Activated T-helper 9 cell treated with anti-CD3 and anti-CD28 coated beads, Interleukin-2, amount 50 U/mL, for 16 hours (primary cell): Measurements from ENCODE around the gene ANKRD10.

Source experiments
- DNase-seq: peaks from one replicate; pipeline ENCODE4 v3.0.0-alpha.2; 2020; ENCODE audit warnings: low read depth

ANKRD10 gene

GRCh38 chr13:110885966-110886869 lies 28.7 kb downstream of the ANKRD10 start:
- DNase-seq, result no peak

GRCh38 chr13:110885516-110885915 lies 29.4 kb downstream of the ANKRD10 start:
- DNase-seq, result no peak

DNA sequence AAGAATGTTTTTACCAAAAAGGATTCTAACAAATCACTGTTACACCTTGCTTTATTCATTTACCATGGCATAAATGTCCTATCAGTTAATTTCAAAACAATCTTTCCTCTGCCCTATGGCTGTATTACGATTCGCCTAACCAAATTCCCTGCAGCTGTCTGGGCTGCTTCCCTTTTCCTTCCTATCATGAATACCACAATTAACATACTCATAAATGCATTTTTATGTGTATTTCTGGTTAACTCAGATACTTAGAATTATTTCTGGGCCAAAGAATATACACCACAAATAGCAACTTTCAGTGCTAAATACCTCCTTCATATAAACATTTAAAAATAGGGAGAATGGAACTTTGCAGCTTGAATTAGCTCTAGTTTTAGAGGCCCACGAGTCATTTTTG lies 30.4 kb downstream of the ANKRD10 start:
- no peak for DNase-seq

GRCh38 chr13:110883542-110883941 lies 31.3 kb downstream of the ANKRD10 start:
- DNase-seq, result no peak

GRCh38 chr13:110882972-110883371 lies 31.9 kb downstream of the ANKRD10 start:
- DNase-seq, result no peak

GRCh38 chr13:110881839-110882627 lies 32.8 kb downstream of the ANKRD10 start:
- DNase-seq, result no peak

DNA sequence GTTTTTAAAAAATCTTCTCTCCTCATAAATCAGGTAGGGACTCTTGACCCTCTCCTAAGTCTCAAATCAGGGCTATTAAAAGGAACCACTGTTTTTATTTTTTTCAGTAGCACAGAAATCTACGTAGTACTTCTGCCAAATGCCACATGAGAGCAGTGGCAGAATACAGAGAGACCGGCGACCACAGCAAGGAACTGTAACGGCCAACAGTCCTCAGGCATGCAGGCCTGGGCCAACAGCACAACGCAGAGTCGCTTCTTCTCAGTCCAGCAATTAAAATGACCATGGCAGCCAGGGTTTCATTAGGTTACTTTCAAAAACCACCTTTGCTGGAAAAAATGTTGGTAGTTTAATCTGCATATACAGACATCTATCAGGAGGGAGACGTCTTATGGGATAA lies 34.2 kb downstream of the ANKRD10 start:
- DNase-seq, result no peak

- DNase-seq, result no peak
Measured at GRCh38 chr13:110879482-110879881, 35.4 kb downstream of the ANKRD10 start.

DNA sequence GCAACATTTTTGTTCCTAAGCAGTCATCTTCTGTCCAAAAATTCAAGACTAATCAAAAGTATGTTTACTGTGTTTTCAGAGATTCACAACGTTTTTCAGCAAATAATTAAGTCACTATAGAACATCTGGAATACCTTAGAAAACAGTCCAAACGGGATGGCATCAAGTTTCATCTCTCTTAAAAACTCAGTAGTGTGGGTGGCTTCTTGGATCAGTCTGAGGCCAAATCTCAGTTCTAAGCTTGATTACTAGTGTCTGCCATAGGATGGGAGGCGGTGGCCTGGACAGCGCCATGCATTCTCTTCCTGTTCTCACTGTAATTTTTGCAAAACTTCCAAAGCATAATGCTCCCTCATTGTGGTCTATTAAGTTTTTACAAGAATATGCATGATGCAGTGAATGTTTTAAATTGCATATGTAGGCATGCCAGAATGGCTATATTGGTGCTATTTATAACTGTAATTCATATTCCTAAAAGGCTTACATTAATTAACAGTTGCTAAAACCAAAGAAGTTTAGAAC lies 37.1 kb downstream of the ANKRD10 start:
- DNase-seq, result no peak

GRCh38 chr13:110876609-110877008 lies 38.3 kb downstream of the ANKRD10 start:
- no peak for DNase-seq

DNA sequence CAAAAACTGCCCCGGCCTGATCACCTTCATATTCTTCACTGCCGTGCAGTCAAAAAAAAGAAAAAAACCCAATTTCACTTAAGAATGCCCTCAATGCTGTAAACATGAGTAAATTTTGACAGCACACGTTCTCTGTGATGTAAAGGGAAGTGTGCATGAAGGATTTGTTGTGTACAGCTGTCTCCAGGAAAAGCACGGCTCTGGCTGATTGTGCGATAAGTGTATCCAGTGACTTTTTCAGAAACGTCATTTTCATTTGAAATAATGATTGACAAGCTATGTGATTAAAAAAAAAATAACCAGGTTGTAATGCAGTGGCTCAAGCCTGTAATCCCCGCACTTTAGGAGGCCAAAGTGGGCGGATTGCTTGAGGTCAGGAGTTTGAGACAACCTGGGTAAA lies 39.6 kb downstream of the ANKRD10 start:
- DNase-seq, result no peak

DNA sequence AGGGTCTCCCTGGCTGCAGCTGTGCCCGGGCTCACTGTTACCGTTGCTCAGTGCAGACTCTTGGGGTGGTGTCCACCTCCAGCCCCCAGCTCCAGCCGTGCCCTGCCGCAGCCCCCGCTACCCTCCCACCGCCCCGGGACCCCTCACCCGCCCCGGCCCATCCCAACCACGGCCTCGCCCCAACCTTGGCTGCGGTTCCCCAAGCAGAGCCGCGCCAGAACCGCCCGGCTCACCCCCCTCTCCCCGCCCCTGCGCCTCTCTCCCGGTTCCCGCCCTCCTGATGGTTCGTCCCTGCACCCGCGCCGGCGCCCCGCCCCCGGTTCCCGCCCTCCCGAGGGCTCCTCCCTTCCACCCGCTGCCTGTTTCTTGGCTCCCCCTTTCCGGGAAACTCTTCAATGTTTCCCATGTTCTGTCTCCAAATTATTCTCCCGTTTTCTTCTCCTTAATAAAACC lies 40.3 kb downstream of the ANKRD10 start:
- peak; percentile 15 for DNase-seq

- no peak for DNase-seq
Measured at GRCh38 chr13:110873639-110874507, 41.0 kb downstream of the ANKRD10 start.

DNA sequence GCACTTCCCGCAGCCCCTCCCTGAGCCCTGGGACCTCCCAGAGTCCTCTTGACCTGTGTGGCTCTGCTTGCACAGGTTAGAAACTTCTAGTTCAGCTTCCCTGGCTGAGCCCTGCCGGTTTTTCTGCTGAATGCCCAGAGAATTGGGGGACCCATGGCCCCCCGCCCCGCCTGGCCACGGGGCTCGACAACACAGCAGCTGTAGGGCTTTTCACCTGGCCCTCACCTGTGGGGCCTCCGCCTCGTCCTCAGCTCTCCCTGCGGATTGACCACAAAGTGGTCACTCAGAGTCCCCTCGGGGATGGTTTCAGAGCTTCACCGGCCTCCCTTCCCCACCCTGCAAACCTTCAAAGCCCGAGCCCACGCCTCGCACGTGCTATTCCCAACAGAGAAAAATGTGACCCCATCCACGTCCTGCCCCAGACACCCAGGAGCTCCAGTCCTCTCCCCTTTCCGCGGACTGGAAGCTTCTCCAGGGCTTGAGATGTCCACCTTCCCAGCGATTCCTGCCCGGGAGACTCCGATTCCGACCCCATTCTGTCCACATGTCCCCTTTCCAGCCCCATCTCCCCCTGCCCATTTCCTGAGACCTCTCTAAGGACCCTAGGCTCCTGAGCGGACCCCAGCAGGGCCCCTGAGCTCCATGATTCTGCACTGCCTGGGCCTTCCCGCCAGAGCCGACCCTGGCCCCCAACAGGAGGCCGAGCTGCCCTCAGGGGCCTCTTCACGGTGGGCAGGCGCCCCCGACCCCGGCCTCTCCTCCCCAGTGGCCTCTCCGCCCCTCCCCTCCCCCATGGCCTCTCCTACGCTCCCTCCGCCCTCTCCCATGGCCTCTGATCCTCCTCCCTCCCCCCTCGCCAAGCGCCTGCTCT lies 41.9 kb downstream of the ANKRD10 start:
- DNase-seq, result no peak

DNA sequence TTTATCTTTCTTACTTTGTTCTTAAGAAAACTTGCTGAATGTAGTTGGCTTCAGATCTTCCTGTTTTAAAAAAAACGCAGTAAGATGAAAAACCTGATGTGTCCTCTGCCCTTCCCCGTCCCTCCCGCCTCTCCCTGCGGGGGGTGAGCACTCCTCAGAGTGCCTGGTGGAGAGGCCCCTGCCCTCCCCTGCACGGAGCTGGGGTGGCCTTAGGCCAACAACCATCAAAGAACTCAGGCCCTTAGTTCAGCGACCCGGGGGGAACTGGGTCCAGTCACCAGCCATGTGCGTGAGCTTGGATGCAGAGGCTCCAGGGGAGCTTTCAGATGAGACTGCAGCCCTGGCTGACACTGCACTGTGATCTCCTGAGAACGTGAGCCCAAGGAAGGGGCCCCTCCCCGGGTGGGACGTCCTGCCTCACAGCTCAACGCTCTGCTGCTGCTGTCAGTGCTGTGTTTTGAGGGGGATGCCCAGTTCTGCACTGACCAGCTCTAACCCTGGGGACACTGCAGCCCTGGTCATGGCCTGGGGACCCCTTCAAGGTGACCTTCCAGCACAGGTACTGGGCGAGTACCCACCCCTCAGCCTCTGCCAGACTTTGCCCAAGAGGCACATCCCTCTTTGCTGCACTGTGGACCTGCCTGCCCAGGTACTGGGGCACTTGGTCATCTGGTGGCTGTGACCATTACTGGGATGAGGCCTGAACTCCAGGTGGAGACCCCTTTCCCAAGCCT lies 42.7 kb downstream of the ANKRD10 start:
- DNase-seq, result no peak

DNA sequence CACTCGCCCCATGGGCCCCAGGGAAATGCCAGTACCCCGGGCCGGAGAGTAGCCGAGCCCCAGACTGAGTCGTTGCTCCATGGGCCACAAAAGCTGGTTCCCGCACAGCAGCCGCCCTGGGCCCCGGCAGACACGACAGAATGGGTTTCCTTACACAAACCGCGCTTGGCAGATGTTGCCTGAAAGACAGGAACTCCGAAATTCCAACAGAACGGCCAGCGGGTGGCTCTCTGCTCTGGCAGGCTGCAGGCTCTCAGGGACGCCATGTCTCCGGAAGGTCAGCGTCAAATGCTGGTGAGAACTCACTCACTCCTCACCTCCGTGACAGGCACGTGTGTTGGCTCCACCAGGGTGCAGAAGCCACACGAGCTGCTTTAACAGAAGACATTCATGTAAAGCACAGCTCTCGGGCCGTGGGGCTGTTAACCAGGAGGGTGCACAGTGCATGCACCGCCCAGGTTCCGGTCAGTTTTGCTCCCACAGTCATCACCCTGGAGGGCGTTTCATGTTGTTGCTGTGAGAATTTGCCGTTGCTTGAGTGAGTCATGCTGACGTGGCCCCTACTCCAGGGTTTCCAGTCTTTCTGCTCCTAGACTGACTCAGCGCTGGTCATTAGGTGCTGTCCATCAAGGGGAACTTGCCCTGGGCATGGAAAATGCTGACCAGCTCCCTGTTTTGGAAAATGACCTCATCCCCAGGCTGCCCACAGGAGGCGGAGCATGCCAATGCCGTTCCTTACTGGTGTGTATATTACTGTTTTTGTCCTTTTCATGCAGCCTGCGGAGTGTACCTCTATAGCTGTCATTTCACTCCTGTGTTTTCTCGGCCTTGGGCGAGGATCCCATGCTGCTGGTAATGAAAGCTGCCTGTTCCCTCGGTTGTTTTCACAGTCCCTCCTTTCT lies 44.8 kb downstream of the ANKRD10 start:
- DNase-seq, result no peak

DNA sequence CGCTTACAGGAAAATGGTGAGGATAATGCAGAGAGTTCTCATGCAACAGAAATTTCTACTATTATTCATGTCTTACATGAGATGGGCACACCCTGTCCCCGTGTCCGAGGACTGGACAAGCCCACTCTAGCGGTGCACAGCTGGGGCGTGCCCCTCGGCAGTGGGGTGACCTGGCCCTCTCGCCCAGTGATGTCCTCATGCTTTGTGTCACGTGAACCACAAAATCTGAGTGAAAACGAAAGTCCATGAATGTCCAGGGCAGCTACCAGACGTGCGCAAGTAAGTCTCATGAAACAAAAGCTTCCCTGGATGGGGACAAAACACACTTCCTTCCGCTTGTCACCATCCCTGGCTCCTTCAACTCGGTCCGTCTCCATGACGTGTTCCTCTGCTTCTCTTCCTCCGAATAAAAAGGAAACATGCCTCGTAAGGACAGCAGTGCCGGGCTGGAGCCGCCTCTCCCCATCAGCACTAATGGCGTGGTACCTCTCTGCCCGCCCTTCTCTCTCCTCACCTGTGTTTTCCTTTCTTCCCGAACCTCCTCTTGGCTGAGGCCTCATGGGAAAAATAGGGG lies 45.6 kb downstream of the ANKRD10 start:
- no peak for DNase-seq

DNA sequence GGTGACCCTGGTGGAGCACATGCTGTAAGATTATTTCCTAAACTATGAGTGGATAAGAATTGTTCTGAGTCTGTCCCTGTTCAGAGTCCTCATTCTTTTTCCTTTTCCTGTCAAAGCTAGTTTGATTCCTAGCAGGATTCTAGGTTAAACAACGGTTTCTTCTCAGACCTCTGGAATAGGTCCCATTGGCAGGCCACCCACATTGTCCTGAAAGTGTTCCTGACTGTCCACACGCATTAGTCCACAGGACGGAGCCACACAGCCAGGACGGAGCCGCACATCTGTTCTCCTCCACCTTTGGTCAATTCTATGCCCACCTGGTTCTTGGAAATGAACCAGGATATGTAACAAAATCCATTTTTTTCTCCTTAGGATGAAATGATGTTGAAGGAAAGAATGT lies 46.1 kb downstream of the ANKRD10 start:
- DNase-seq, result no peak

DNA sequence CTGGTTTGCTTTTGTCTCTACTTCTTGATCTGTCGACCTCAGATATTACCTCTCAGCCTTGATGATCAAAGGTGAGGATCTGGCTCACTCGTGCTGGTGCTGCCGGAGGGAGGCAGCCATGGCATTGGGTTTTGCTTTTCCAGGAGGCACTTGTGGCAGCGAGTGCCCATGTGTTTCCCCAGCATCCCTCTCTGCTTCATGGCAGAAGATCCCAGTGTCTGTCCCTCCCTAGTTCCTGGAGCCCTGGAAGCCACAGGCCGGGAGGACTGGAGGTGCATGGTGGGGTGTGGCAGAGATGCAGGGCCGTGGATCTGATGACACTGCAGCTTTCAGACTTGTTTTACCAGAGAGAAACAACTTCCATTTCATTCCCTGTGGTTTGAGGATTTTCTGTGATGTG lies 47.5 kb downstream of the ANKRD10 start:
- no peak for DNase-seq
